Measurements from ENCODE around the gene SEPTIN1. TPM values are rescaled to one million over a fixed set of nuclear protein-coding genes. Genes with fewer than 3 reads are reported as not detected.

SEPTIN1 gene, protein sequence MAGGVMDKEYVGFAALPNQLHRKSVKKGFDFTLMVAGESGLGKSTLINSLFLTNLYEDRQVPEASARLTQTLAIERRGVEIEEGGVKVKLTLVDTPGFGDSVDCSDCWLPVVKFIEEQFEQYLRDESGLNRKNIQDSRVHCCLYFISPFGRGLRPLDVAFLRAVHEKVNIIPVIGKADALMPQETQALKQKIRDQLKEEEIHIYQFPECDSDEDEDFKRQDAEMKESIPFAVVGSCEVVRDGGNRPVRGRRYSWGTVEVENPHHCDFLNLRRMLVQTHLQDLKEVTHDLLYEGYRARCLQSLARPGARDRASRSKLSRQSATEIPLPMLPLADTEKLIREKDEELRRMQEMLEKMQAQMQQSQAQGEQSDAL
- total RNA-seq (not detected in 2 replicates), polyA plus RNA-seq (1.5 and 2.3 TPM in 2 replicates)

DNA sequence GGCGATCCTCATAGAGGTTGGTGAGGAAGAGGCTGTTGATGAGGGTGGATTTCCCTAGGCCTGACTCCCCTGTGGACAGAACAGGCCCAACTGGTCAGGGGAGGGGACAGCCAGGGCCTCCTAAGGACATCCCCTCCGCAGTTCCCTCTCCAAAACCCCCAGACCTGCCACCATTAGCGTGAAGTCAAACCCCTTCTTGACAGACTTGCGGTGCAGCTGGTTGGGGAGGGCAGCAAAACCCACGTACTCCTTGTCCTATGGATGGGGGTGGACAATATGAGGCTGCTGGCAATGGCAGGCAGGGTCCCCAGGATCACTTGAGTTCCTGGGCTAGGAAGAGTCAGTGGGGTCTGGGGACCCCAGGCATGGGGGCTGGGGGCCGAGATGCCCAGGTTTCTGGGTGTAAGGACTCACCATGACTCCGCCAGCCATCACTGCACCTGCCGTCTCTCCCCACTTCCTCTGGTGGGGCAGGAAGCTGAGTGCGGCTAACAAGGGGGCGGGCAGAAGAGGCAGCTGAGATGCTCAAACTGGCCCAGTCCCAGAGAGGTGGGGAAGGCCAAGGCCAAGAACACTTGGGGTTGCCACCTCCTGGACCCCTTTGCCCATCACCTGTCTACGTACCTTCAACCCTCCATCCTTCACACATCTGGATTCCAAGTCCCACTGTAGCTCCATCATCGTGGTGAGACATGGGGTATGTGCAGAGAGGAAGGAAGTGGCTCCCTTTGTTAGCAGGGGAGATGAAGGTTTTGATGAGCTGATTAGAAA is at the start of gene SEPTIN1:
Gene SEPTIN1, minus strand, starts transcription at position 451 of the 771 bp plus-strand sequence. Its CDS starts 19 bp downstream, at position 432.
- H3K9me2 ChIP-seq (replicated peaks; ENCODE audit: insufficient read depth), result no peaks in the 10 kb centered on the region
- DNase-seq (ENCODE audit: low spot score), result no peak
- no peak within 1 kb of the TSS for H3K4me3 ChIP-seq
- peaks cover 2% of the 10 kb centered on the region for H3K4me1 ChIP-seq (ENCODE audit: insufficient read depth)
- peaks cover 6% of the 10 kb centered on the region for H3K79me2 ChIP-seq
- no peak within 1 kb of the TSS for H3K4me2 ChIP-seq
- TF ChIP-seq, protein P1, sequence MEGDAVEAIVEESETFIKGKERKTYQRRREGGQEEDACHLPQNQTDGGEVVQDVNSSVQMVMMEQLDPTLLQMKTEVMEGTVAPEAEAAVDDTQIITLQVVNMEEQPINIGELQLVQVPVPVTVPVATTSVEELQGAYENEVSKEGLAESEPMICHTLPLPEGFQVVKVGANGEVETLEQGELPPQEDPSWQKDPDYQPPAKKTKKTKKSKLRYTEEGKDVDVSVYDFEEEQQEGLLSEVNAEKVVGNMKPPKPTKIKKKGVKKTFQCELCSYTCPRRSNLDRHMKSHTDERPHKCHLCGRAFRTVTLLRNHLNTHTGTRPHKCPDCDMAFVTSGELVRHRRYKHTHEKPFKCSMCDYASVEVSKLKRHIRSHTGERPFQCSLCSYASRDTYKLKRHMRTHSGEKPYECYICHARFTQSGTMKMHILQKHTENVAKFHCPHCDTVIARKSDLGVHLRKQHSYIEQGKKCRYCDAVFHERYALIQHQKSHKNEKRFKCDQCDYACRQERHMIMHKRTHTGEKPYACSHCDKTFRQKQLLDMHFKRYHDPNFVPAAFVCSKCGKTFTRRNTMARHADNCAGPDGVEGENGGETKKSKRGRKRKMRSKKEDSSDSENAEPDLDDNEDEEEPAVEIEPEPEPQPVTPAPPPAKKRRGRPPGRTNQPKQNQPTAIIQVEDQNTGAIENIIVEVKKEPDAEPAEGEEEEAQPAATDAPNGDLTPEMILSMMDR (IDR thresholded peaks at IDR 0.05; ENCODE audit: poor library complexity), result no peak
- TF ChIP-seq EZH2phosphoT487 (IDR thresholded peaks at IDR 0.05; ENCODE audit: low read depth, severe bottlenecking, unreplicated experiment) (no peak), EZH2 (IDR thresholded peaks at IDR 0.05; ENCODE audit: borderline replicate concordance) (no peak)
- WGBS (ENCODE audit: low lambda C conversion rate, missing lambda C conversion rate), result 90% methylated on average over 12 of the region's 12 CpGs
- H3K27me3 ChIP-seq, result no peaks in the 10 kb centered on the region
- no peak within 1 kb of the TSS for H3K27ac ChIP-seq
- no peak within 1 kb of the TSS for H2AFZ ChIP-seq
- H3K36me3 ChIP-seq (replicated peaks; ENCODE audit: insufficient read depth, low read depth), result no peaks in the 10 kb centered on the region
- no peaks in the 10 kb centered on the region for H3K9me3 ChIP-seq (ENCODE audit: low read depth)
- no peaks in the 10 kb centered on the region for H4K20me1 ChIP-seq (ENCODE audit: insufficient read depth, poor library complexity, severe bottlenecking)

DNA sequence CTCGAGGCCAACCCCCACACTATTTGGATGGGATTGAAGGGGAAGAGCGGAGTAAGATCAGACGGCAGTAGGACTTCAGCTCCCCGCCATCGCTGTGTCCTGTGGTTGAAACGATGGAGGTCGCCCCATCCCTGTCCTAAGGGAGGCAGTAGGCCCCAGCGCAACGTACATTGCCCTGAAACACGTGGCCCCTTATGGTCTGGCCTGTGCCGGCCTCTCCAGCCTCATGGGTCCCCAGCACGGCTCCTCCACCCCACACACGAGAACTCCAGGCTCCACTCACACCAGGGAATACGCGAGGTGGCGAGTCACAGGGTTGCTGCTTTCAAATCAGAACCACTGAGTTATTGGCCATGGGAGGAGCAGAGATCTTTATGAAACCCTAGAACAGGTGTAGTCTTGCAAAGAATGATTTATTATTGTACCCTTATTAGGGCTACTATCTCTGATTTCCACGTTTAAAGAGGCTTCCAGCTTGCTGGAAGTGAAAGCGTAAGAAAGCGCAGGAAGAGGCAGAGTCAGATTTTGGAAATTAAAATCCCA is 48.1 kb upstream of the SEPTIN1 start:
- Histone ChIP-seq H3K27me3 (no peaks in the 10 kb centered on the region), H3K36me3 (replicated peaks; ENCODE audit: insufficient read depth, low read depth) (no peaks in the 10 kb centered on the region), H2AFZ (peak overlapping the region; percentile 34), H3K4me1 (ENCODE audit: insufficient read depth) (peaks cover 3% of the 10 kb centered on the region), H3K9me2 (replicated peaks; ENCODE audit: insufficient read depth) (no peaks in the 10 kb centered on the region), H3K27ac (peak overlapping the region; percentile 45), H3K9me3 (ENCODE audit: low read depth) (no peaks in the 10 kb centered on the region), H3K4me2 (peak overlapping the region; percentile 53), H3K79me2 (peaks cover 13% of the 10 kb centered on the region), H4K20me1 (ENCODE audit: insufficient read depth, poor library complexity, severe bottlenecking) (no peaks in the 10 kb centered on the region), H3K4me3 (no peak overlapping the region)
- WGBS (ENCODE audit: low lambda C conversion rate, missing lambda C conversion rate), result 53% methylated on average over 19 of the region's 19 CpGs
- no peak for DNase-seq (ENCODE audit: low spot score)
- TF ChIP-seq EZH2 (IDR thresholded peaks at IDR 0.05; ENCODE audit: borderline replicate concordance) (no peak), EZH2phosphoT487 (IDR thresholded peaks at IDR 0.05; ENCODE audit: low read depth, severe bottlenecking, unreplicated experiment) (no peak)
- TF ChIP-seq, protein P1 (IDR thresholded peaks at IDR 0.05; ENCODE audit: poor library complexity), result no peak

DNA sequence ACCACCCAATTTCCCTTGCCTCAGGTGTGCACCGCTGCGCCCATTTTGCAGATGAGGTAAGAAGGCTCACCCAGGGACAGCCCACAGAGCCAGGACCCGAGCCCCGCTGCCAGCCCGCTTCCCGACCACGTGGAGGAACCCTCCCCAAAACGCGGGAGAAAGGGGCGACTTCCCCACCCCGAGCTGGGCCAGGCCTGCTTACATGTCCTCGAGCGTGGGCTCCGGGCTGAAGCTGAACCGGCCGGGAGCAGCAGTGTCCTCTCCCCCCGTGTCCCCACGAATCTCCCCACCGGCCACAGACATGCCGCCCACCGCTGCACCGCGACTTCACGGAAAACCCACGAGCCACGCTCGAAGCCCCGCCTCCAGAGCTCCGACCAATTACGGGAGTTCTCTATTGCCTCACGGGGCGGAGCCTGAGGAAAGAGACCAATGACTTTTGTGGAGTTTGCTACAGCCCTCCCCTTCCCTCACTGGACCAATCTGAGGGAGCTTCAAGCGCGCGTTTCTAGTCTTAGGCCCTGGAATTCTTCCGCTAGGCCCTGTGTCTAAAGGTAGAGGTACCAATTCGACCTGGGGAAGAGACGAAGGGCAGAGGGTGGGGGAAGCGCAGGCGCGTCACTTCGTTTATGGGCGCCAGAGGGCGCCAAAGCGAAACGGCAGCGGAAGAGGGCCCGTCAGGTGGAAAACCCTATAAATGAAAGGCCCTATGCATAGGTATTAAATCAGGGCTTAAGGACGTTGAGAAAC is 47.5 kb upstream of the SEPTIN1 start, which contains the start of gene DCTPP1:
Gene DCTPP1, minus strand, starts transcription at position 353 of the 750 bp plus-strand sequence. Its CDS starts 50 bp downstream, at position 303.
- Histone ChIP-seq H3K4me1 (ENCODE audit: insufficient read depth) (peaks cover 3% of the 10 kb centered on the region), H3K9me2 (replicated peaks; ENCODE audit: insufficient read depth) (no peaks in the 10 kb centered on the region), H3K9me3 (ENCODE audit: low read depth) (no peaks in the 10 kb centered on the region), H3K4me3 (peak within 1 kb of the TSS; percentile 31), H3K27me3 (no peaks in the 10 kb centered on the region), H2AFZ (peak within 1 kb of the TSS; percentile 53), H3K79me2 (peaks cover 13% of the 10 kb centered on the region), H4K20me1 (ENCODE audit: insufficient read depth, poor library complexity, severe bottlenecking) (no peaks in the 10 kb centered on the region), H3K4me2 (peak within 1 kb of the TSS; percentile 75), H3K27ac (peak within 1 kb of the TSS; percentile 45), H3K36me3 (replicated peaks; ENCODE audit: insufficient read depth, low read depth) (no peaks in the 10 kb centered on the region)
- TF ChIP-seq, protein P1 (IDR thresholded peaks at IDR 0.05; ENCODE audit: poor library complexity), result peak; percentile 85
- TF ChIP-seq EZH2 (IDR thresholded peaks at IDR 0.05; ENCODE audit: borderline replicate concordance) (no peak), EZH2phosphoT487 (IDR thresholded peaks at IDR 0.05; ENCODE audit: low read depth, severe bottlenecking, unreplicated experiment) (no peak)
- DNase-seq (ENCODE audit: low spot score), result peak; percentile 99
- 2% methylated on average over 40 of the region's 49 CpGs for WGBS (ENCODE audit: low lambda C conversion rate, missing lambda C conversion rate)
